ENCODE data around the gene YBX3.
"Not testable (repeated sequence)": the region's sequence is repeated elsewhere in the genome, so short reads cannot be mapped to it uniquely, and the experiment has no call there.

YBX3 gene

GRCh38 chr12:10722905-10723746 lies at the start of gene YBX3:
TSS of gene YBX3 (minus strand) at chr12:10723323. CDS start at chr12:10723111, 212 bp downstream.
- DNase-seq (ENCODE audit: low spot score): peak; percentile 52

GRCh38 chr12:10771132-10771733 lies 48.1 kb upstream of the YBX3 start:
- peak; percentile 42 for DNase-seq (ENCODE audit: low spot score)

DNA sequence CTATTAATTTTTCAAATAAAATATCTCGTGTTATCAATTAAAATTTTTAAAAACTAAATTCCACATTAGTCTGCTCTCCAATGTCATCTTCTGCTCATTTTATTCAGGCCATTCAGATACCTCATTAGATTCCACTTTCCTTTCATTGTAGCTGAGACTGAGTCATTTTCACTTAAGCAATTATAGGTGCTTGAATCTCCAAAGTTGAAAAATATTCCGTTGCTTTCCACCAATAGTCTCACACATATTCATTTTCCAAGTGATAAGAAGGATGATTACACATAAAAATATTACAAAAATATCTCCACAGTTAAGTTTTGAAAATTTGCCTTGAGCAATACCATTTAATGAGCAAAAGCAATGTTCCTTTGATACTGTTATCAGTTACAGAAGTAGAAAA lies 36.5 kb upstream of the YBX3 start:
- DNase-seq (ENCODE audit: low spot score): no peak

GRCh38 chr12:10756194-10756593 lies 33.1 kb upstream of the YBX3 start:
- no peak for DNase-seq (ENCODE audit: low spot score)

DNA sequence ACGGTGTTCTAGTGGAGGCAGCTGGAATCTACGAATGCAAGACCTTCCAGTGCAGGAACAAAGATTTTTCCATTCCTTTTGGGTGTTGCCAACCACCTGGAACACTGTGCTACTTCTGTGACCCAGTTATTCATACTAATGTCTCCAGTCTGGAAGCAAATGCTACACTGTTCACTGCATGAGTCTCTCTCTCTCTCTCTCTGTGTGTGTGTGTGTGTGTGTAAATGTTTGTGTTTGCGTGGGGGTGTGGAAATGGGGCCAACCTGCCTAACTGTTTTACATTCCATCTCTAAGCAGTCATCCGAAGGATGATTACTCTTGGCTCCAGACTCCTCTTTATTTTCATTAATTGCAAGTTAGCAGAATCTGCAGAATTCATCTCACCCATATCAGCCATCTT lies 29.9 kb upstream of the YBX3 start:
- no peak for DNase-seq (ENCODE audit: low spot score)

GRCh38 chr12:10750385-10750727 lies 27.2 kb upstream of the YBX3 start:
- DNase-seq (ENCODE audit: low spot score): no peak

DNA sequence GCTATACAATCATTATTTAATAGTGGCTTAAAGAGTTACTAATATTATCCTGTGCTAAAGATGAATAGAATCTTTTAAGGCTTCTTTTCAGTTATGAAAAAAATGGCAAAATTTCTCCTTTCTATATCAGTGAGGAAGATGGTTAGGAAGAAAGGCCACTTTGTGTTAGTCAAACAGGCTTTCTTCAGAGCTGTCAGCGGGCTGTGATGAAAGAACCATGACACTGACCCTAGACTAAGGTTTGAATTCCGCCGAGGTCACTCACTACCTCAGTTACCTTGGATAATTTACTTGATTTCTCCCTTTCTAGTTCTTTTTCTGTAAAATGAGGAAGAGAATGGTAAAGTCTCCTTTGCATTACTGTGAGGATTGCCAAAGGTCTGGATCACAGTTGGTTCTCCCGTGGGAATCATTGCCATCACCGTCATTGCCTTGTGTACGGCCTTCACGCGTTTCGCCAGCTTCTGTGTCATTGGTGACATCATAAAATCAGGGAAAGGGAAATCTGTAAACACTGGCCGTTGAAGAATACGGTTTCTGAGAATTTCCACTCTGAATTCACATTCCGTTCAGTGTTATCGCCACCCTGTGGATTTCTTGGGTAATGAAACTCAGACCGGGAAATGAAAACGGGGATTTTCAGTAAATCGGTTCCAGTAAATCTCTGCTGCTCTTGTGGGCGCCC lies 26.7 kb upstream of the YBX3 start:
- peak; percentile 87 for DNase-seq (ENCODE audit: low spot score)

DNA sequence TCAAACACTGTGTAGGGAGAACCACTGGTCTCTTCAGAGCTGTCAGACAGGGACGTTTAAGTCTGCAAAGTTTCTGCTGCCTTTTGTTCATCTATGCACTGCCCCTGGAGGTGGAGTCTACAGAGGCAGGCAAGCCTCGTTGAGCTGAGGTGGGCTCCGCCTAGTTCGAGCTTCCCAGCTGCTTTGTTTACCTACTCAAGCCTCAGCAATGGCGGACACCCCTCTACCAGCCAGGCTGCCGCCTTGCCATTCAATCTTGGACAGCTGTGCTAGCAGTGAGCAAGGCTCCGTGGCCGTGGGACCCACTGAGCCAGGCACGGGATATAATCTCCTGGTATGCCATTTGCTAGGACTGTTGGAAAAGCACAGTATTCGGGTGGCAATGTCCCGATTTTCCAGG lies 24.6 kb upstream of the YBX3 start:
- DNase-seq (ENCODE audit: low spot score): no peak

GRCh38 chr12:10743420-10743819 lies 20.3 kb upstream of the YBX3 start:
- not testable (repeated sequence) for DNase-seq (ENCODE audit: low spot score)

DNA sequence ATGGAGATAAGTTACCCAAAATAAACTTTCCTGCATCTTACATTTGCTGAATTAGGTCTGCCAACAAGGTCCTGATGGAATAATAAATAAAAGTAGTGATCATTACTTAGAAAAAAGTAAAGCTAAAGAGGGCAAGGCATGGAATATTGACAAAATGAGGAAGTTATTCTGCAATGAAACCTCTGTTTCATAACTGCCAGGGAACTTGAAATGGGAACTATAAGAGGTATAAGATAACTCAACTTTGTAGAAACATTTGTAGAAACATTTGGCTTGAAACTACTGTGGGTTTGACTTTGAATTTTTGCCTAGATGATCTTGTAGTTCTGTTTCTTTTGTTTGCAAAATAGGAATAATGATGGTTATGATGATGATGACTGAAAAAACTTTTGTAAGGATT lies 18.7 kb upstream of the YBX3 start:
- DNase-seq (ENCODE audit: low spot score): no peak

DNA sequence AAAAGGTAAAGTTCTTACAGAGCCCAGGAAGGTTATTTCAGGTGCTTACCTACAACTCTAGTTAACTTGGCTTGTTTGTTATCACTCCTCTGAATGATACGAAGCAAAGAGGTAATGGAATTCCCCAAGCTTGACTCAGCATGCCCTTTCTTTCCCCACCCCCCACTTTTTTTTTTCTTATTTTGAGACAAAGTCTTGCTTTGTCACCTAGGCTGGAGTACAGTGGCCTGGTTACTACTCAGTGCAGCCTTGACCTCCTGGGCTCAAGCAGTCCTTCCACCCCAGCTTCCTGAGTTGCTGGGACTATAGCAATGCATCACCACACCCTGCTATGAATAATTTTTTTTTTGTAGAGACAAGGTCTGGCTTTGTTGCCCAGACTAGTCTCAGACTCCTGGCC lies 17.1 kb upstream of the YBX3 start:
- DNase-seq (ENCODE audit: low spot score): no peak

- DNase-seq (ENCODE audit: low spot score): no peak
Observed at GRCh38 chr12:10739157-10740118, 16.3 kb upstream of the YBX3 start.

GRCh38 chr12:10737249-10737648 lies 14.1 kb upstream of the YBX3 start:
- DNase-seq (ENCODE audit: low spot score): no peak

DNA sequence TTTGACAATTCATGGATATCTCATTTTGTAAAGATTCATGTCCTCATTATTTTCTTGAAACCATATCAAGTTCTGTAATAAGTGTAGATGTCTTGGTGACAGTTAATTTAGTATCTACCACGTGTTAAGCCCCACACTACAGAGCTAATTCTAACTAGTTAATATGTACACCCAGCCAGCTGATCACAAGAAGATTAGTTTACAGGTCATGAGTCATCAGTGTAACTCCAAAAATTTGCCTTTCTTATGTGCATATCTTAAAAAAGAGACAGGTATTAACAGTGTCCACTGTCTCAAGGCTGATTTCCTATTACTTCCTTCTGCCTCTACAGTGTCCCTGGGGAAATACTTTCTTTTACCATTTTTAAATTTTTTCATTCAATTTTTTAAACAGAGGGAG lies 13.3 kb upstream of the YBX3 start:
- DNase-seq (ENCODE audit: low spot score): no peak

GRCh38 chr12:10735428-10735827 lies 12.3 kb upstream of the YBX3 start:
- DNase-seq (ENCODE audit: low spot score): no peak

GRCh38 chr12:10732549-10732948 lies 9.4 kb upstream of the YBX3 start:
- no peak for DNase-seq (ENCODE audit: low spot score)

DNA sequence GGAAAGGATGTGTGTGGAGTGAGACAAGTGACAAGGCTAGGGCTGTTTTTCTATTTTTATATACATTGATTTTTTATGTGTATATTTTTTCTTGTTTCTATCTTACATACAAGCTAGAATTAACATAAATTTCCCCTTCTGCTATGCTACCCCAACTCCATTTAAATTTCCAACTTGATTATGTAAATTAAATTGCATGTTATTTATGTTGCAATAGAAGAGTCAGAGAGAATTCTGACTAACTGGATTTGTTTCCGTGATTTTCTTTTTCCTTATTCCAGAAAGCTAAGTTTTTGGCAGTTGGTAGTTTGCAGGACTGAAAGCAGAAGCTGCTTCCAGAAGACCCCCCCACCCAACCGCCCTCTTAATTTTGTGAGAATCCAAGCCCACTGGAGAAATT lies 8.9 kb upstream of the YBX3 start:
- no peak for DNase-seq (ENCODE audit: low spot score)

- DNase-seq (ENCODE audit: low spot score): no peak
Observed at GRCh38 chr12:10730559-10730958, 7.4 kb upstream of the YBX3 start.

DNA sequence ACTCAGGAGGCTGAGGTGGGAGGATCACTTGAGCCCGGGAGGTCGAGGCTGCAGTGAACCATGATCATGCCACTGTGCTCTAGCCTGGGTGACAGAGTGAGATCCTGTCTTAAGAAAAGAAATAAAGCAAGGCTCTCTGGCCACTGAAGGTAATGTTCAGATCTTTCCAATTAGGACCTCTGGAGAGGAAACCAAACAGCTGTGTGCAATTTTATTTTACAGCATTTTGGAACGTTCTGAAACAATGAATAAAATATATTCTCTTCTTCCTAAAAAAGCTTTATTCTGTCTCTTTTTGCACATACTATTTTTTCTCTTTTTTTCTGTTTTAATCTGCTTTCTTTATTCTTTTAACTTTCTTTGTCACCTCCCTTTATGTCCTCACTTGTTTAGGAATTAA lies 5.0 kb upstream of the YBX3 start:
- no peak for DNase-seq (ENCODE audit: low spot score)

DNA sequence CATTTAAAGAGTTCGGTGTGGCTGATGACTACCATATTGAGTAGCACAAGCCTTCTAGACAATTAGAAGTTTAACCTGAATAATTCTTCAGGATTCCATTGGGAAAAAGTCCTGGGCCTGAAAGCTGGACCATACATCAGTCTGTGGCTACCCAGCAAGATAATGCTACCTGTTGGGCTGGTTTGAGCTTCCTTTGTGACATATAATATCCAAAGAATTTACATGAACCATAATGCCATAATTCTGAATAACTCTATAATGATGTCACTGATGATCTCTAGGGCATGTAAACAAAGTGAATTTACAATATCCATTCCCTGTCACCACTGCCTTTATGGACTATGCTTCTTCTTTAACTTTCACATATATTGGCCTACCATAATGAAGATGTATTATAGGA lies 3.8 kb upstream of the YBX3 start:
- DNase-seq (ENCODE audit: low spot score): no peak

DNA sequence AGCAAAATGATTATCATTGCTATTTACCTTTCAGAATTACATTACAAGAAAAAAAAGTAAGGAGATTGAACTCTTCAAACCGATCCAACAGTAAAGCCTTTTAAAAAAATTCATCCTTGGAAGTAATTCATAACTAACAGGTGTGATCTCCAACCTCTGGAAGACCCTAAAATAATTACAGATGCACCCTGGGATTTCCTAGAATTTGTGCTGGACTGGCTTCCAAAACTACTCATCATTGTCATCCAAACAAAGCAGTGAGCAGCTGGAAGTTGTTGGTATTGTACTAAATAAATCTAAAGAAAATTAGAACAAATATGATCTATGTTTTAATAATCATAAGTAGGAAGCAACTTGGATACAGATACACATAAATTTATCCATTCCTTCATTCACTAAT lies 1.9 kb upstream of the YBX3 start:
- no peak for DNase-seq (ENCODE audit: low spot score)

DNA sequence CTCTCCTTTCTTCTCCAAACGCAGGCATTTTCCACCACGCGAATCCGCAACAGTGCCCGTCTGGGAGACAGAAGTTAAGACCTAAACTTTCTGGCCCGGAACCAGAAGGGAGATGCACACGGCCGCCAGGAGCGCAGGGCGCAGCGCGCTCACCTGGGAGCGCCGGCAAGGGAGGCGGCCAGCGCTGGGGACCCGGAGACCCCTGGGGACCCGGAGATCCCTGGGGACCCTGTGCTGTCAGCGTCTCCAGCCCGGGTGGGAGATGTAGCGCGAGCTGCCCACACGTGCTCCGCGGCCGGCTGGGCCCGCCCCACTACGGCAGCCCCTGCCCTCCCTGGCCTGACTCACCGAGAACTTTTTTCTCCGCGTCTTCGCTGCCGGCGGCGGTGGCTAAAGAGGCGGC lies 620 bp downstream of the YBX3 start:
- peak; percentile 40 for DNase-seq (ENCODE audit: low spot score)
